K562 (cell line): ENCODE measurements around the gene YTHDF1. TPM values are rescaled to one million over a fixed set of nuclear protein-coding genes. Genes with fewer than 3 reads are reported as not detected.

Experiments
- ATAC-seq: fragments of 200-7000 bp; cut with Tn5 transposase; 3 replicates; pipeline ENCODE4 v1.9.1; 2020; ENCODE audit warnings: moderate library complexity
- BruUV-seq: library from RNA; stranded (reverse); fragments of 400-500 nt; replicated peaks from 2 replicates; lab custom pipeline; 2021; lab: Mats Ljungman, UMichigan
- CTCF ChIA-PET: fragments of 300-600 bp; formaldehyde crosslinking; extraction: SDS; loops from one replicate; lab custom pipeline; 2021; ENCODE audit warnings: low intra/inter-chr PET ratio; lab: Yijun Ruan, JAX
- POLR2A ChIA-PET: fragments of 300-600, 350-650 bp; sonication (Branson Sonifier 250); formaldehyde crosslinking; extraction: SDS; loops from one replicate; lab custom pipeline; 2021; ENCODE audit warnings: antibody characterized with exemption, inconsistent platforms; lab: Yijun Ruan, JAX
- DNase-seq, 4 experiments: peaks; one replicate each; pipeline versions ENCODE4 v3.0.0 to v3.0.0-alpha.2; 2011 to 2018; ENCODE audit warnings: low spot score in 3 of 4, mixed read lengths in 3 of 4; ENCODE audit errors: extremely low read depth in 1 of 4
- FAIRE-seq: peaks from 2 replicates; lab custom pipeline; 2011; peaks lifted over from hg19 to GRCh38; lab: Jason Lieb, UNC
- H2AFZ ChIP-seq: 2 replicates; pipeline ENCODE4 v1.6.0; 2011; ENCODE audit warnings: low read depth, low read length, control low read depth, inconsistent platforms
- H3K27ac ChIP-seq: fragments of 200-600 bp; 3 replicates; pipeline ENCODE4 v1.8.0; 2011; ENCODE audit warnings: low read depth, mild to moderate bottlenecking, control low read depth, inconsistent platforms, low read length, moderate library complexity, mixed read lengths; ENCODE audit errors: extremely low read depth
- H3K27me3 ChIP-seq, 2 experiments: fragments of 300-600 bp in 1 of 2; 2 replicates in 1 of 2; 3 replicates in 1 of 2; pipeline versions ENCODE4 v1.6.0 to v1.8.0; 2011; ENCODE audit warnings: inconsistent platforms in 2 of 2, low read length in 2 of 2, mild to moderate bottlenecking in 1 of 2, mixed read lengths in 1 of 2, moderate library complexity in 1 of 2; ENCODE audit not compliant: control insufficient read depth in 2 of 2, insufficient read depth in 2 of 2
- H3K36me3 ChIP-seq: fragments of 300-600 bp; 3 replicates; pipeline ENCODE4 v1.8.0; 2011; ENCODE audit warnings: mild to moderate bottlenecking, low read length, inconsistent platforms; ENCODE audit not compliant: control insufficient read depth, insufficient read depth
- H3K4me1 ChIP-seq, 2 experiments: fragments of 200-600 bp in 1 of 2; replicated peaks in 1 of 2; 2 replicates in 1 of 2; 3 replicates in 1 of 2; pipeline versions ENCODE4 v1.5.1 to v1.8.0; 2011; ENCODE audit warnings: inconsistent platforms in 2 of 2, low read length in 2 of 2, mild to moderate bottlenecking in 1 of 2, mixed read lengths in 1 of 2, moderate library complexity in 1 of 2; ENCODE audit not compliant: control insufficient read depth in 2 of 2, insufficient read depth in 2 of 2
- H3K4me2 ChIP-seq: 2 replicates; pipeline ENCODE4 v1.6.1; 2011; ENCODE audit warnings: low read length, control low read depth, inconsistent platforms, mixed read lengths; ENCODE audit not compliant: insufficient read depth
- H3K4me3 ChIP-seq: fragments of 200-600 bp; sonication (generic), shearing (Covaris generic); 2 replicates; pipeline ENCODE4 v1.5.1; 2016; ENCODE audit warnings: control low read depth, inconsistent platforms
- H3K79me2 ChIP-seq: fragments of 200-600 bp; 3 replicates; pipeline ENCODE4 v1.8.0; 2011; ENCODE audit warnings: low read length, inconsistent platforms; ENCODE audit not compliant: control insufficient read depth, insufficient read depth
- H3K9ac ChIP-seq, 2 experiments: 2 replicates each; pipeline versions ENCODE4 v1.6.0 to v1.6.1; 2011; ENCODE audit warnings: low read depth in 2 of 2, low read length in 2 of 2, control low read depth in 1 of 2, inconsistent platforms in 1 of 2, mild to moderate bottlenecking in 1 of 2, mixed read lengths in 1 of 2; ENCODE audit not compliant: insufficient read depth in 1 of 2
- H3K9me1 ChIP-seq: one replicate; pipeline ENCODE4 v1.6.0; 2011; ENCODE audit warnings: inconsistent platforms, mild to moderate bottlenecking, low read length, moderate library complexity; ENCODE audit not compliant: control insufficient read depth, insufficient read depth
- H3K9me3 ChIP-seq: replicated peaks from 2 replicates; pipeline ENCODE4 v1.5.1; 2011; ENCODE audit warnings: low read depth, low read length, inconsistent platforms; ENCODE audit not compliant: control insufficient read depth, insufficient read depth
- H4K20me1 ChIP-seq: replicated peaks from 2 replicates; pipeline ENCODE4 v1.6.1; 2011; ENCODE audit warnings: low read length, inconsistent platforms, mixed read lengths; ENCODE audit not compliant: control insufficient read depth, insufficient read depth
- BRF2 ChIP-seq: IDR thresholded peaks from 3 replicates; pipeline ENCODE4 v1.6.1; 2011; ENCODE audit warnings: borderline replicate concordance, mild to moderate bottlenecking; ENCODE audit not compliant: insufficient read length, insufficient read depth
- ETV6 ChIP-seq, 3 experiments: fragments of 150-350 bp in 1 of 3; sonication (generic) in 1 of 3; formaldehyde crosslinking in 1 of 3; IDR thresholded peaks; 2 replicates each; pipeline versions ENCODE4 v1.6.1 to v1.8.0; 2014 to 2022; ENCODE audit warnings: borderline replicate concordance in 2 of 3, low read depth in 2 of 3, antibody characterized with exemption in 1 of 3, low read length in 1 of 3, mild to moderate bottlenecking in 1 of 3, missing genetic modification reagents in 1 of 3
- HEY1 ChIP-seq: fragments of 250-450 bp; sonication (Bioruptor Pico); IDR thresholded peaks from 2 replicates; pipeline ENCODE4 v1.5.0; 2020; ENCODE audit warnings: mild to moderate bottlenecking, moderate library complexity, borderline replicate concordance
- NKRF ChIP-seq: fragments of 450-650 bp; IDR thresholded peaks from 2 replicates; pipeline ENCODE4 v1.6.1; 2016; ENCODE audit warnings: borderline replicate concordance
- NR1H2 ChIP-seq: sonication (generic); formaldehyde crosslinking; IDR thresholded peaks from 2 replicates; pipeline ENCODE4 v1.4.0; 2020; ENCODE audit warnings: mild to moderate bottlenecking, missing genetic modification reagents
- PHF20 ChIP-seq: fragments of 450-650 bp; IDR thresholded peaks from 2 replicates; pipeline ENCODE4 v1.6.1; 2018; ENCODE audit not compliant: partially characterized antibody
- ZNF12 ChIP-seq: sonication (generic); formaldehyde crosslinking; IDR thresholded peaks from 2 replicates; pipeline ENCODE4 v1.4.0; 2020; ENCODE audit warnings: mild to moderate bottlenecking, missing genetic modification reagents
- ZNF140 ChIP-seq: fragments of 250-450 bp; sonication (Bioruptor Pico); IDR thresholded peaks from 2 replicates; pipeline ENCODE4 v1.8.0; 2021; ENCODE audit warnings: moderate library complexity, mild to moderate bottlenecking, inconsistent platforms
- ZNF197 ChIP-seq: fragments of 200-800 bp; sonication (Bioruptor generic); IDR thresholded peaks from 2 replicates; pipeline ENCODE4 v1.6.1; 2016; ENCODE audit warnings: low read depth, missing genetic modification characterization, missing compliant biosample characterization
- WGBS: fragments of 100-300 bp; shearing (Covaris generic); methylation state at CpG from one replicate; pipeline ENCODE4 v1.1.6; 2016; ENCODE audit warnings: low coverage, mixed read lengths; ENCODE audit not compliant: insufficient coverage; ENCODE audit errors: missing lambda C conversion rate; 5-methylcytosine and 5-hydroxymethylcytosine counted together
- in situ Hi-C: fragments of 300-500 bp; cut with MboI; formaldehyde crosslinking; loops from 4 replicates; pipeline ENCODE4 v1.15.0; 2018; ENCODE audit warnings: inconsistent platforms, mixed read lengths
- intact Hi-C: fragments of 100-400 bp; cut with micrococcal nuclease; formaldehyde crosslinking; loops from 2 replicates; pipeline ENCODE4 v1.14.2; 2022
- polyA plus RNA-seq, 8 experiments: library from polyadenylated mRNA; depleted of rRNA in 4 of 8; stranded (reverse) in 5 of 8; unstranded in 3 of 8; fragments of >200 nt; fragmentation: Nextera tagmentation in 2 of 8; fragmentation: Illumina TruSeq in 1 of 8; extraction: Ambion mirVana in 2 of 8; extraction: Trizol in 1 of 8; gene quantifications; 2 replicates each; pipeline versions ENCODE4 v1.2.1 to v1.2.3, GENCODE V29; 2011 to 2014; ENCODE audit warnings: inconsistent platforms in 1 of 8, missing spikeins in 1 of 8
- total RNA-seq, 7 experiments: library from RNA; depleted of rRNA in 6 of 7; stranded (reverse); fragments of >200 nt in 6 of 7; fragmentation: Illumina TruSeq in 2 of 7; extraction: Trizol in 2 of 7; gene quantifications; 2 replicates each; pipeline versions ENCODE4 v1.2.1 to v1.2.3, GENCODE V29; 2011 to 2021; ENCODE audit warnings: low replicate concordance in 1 of 7

YTHDF1 gene
- total and polyA plus RNA-seq, 9 of the 15 experiments (the other 6 are each of a cell fraction or from before 2014, with no cell fraction given), result 10.1 to 42.4 (median 27.8) TPM

- H3K27ac ChIP-seq, result no peak overlapping the region
- no TSS peak for BruUV-seq
- no peak for TF ChIP-seq HEY1 (CRISPR knock-in tag)
- no peak for TF ChIP-seq NR1H2 (CRISPR knock-in tag)
- FAIRE-seq (no peak), ATAC-seq (no peak), DNase-seq (no peak)
- no peaks in the 10 kb centered on the region for H3K9me3 ChIP-seq
- H3K9ac ChIP-seq, result no peak overlapping the region
- intact Hi-C loops (no loop called here), in situ Hi-C loops (no loop called here)
- H3K4me3 ChIP-seq, result no peak overlapping the region
- no peak overlapping the region for H2AFZ ChIP-seq
- H3K27me3 ChIP-seq, result peaks cover 26 to 78% of the 10 kb centered on the region in 2 experiments; a peak in 4 of 5 replicates
- no peaks in the 10 kb centered on the region for H3K9me1 ChIP-seq
- peaks cover 0 to 26% of the 10 kb centered on the region in 2 experiments; a peak in 2 of 5 replicates for H3K4me1 ChIP-seq
- ChIA-PET POLR2A (interaction anchor here (0.6 to 1.1 kb wide), 3 partner anchors 29 to 538 kb away, joined by 3 to 4 read pairs (median 3); no protein-coding TSS in a partner anchor), CTCF (no interaction called here)
- H4K20me1 ChIP-seq, result peaks cover 15% of the 10 kb centered on the region; the same call in 1 of the 2 replicates
- 24% methylated on average over 32 of the region's 89 CpGs for WGBS
- no peaks in the 10 kb centered on the region for H3K36me3 ChIP-seq
- no peaks in the 10 kb centered on the region for H3K79me2 ChIP-seq
- no peak overlapping the region for H3K4me2 ChIP-seq
These were observed 37.7 kb upstream of the YTHDF1 start for GRCh38 chr20:63253438-63254231.

GRCh38 chr20:63253065-63253437 is 37.1 kb upstream of the YTHDF1 start:
- Histone ChIP-seq H3K9me1 (no peaks in the 10 kb centered on the region), H3K27me3 (peaks cover 25 to 78% of the 10 kb centered on the region in 2 experiments; a peak in 4 of 5 replicates), H3K9me3 (no peaks in the 10 kb centered on the region), H4K20me1 (peaks cover 16% of the 10 kb centered on the region; the same call in 1 of the 2 replicates), H3K4me3 (no peak overlapping the region), H2AFZ (no peak overlapping the region), H3K27ac (no peak overlapping the region), H3K9ac (no peak overlapping the region), H3K36me3 (no peaks in the 10 kb centered on the region), H3K4me2 (no peak overlapping the region), H3K79me2 (no peaks in the 10 kb centered on the region), H3K4me1 (peaks cover 0 to 30% of the 10 kb centered on the region in 2 experiments; a peak in 2 of 5 replicates)
- no peak for FAIRE-seq
- WGBS, result under 1% methylated on average over 15 of the region's 16 CpGs
- TF ChIP-seq ZNF12 (no peak), NKRF (no peak), ETV6 (IDR thresholded peaks at IDR 0.05; ENCODE audit: borderline replicate concordance in 1 of 2, low read depth in 2 of 2, low read length in 1 of 2) (no peak), ETV6 (CRISPR knock-in tag; IDR thresholded peaks at IDR 0.05; ENCODE audit: borderline replicate concordance) (no peak), ZNF197 (CRISPR knock-in tag) (no peak), BRF2 (no peak), ZNF140 (CRISPR knock-in tag) (no peak), PHF20 (no peak)
- intact Hi-C loops (no loop called here), in situ Hi-C loops (no loop called here)
- DNase-seq, result no peak
- no peak for ATAC-seq
- no TSS peak for BruUV-seq
- CTCF ChIA-PET, result no interaction called here
- POLR2A ChIA-PET, result interaction anchor here (0.7 kb wide), 1 partner anchor 171 kb away, joined by 3 read pairs; no protein-coding TSS in a partner anchor
